Left renal cortex interstitium (tissue), 4 donors: ENCODE measurements around the gene YKT6. TPM values are rescaled to one million over a fixed set of nuclear protein-coding genes. Genes with fewer than 3 reads are reported as not detected.

Experiments
- DNase-seq, 4 donors: peaks; one replicate each; pipeline ENCODE4 v3.0.0-alpha.2; 2013; ENCODE audit warnings: low read depth in 4 of 4, low spot score in 2 of 4, missing footprints in 1 of 4
- polyA plus RNA-seq, 4 donors: library from polyadenylated mRNA; unstranded; fragments of 120-200 nt; gene quantifications; one replicate each; pipeline ENCODE4 v1.2.1, GENCODE V29; 2013; ENCODE audit not compliant: insufficient read length in 4 of 4

The YKT6 gene
- polyA plus RNA-seq, 4 donors = 74.4 to 82.3 (median 76.6) TPM

- DNase-seq = no peak
Observed at GRCh38 chr7:44228571-44229350, 28.0 kb downstream of the YKT6 start.

GRCh38 chr7:44229546-44230105 lies 28.8 kb downstream of the YKT6 start:
- no peak for DNase-seq

- DNase-seq = no peak
Observed at GRCh38 chr7:44230286-44230685, 29.5 kb downstream of the YKT6 start.

- DNase-seq = no peak
Observed at GRCh38 chr7:44231088-44231487, 30.3 kb downstream of the YKT6 start.

GRCh38 chr7:44232396-44232795 lies 31.6 kb downstream of the YKT6 start:
- DNase-seq = no peak

- DNase-seq = no peak
Observed at GRCh38 chr7:44232901-44233715, 32.3 kb downstream of the YKT6 start.

- DNase-seq = no peak
Observed at GRCh38 chr7:44235066-44235465, 34.3 kb downstream of the YKT6 start.

- DNase-seq = no peak
Observed at GRCh38 chr7:44235582-44236332, 35.0 kb downstream of the YKT6 start.

GRCh38 chr7:44236333-44236728 lies 35.6 kb downstream of the YKT6 start:
- no peak for DNase-seq

- no peak for DNase-seq
Observed at GRCh38 chr7:44237696-44238095, 36.9 kb downstream of the YKT6 start.

- no peak for DNase-seq
Observed at GRCh38 chr7:44238116-44238695, 37.4 kb downstream of the YKT6 start.

GRCh38 chr7:44239361-44239760 lies 38.6 kb downstream of the YKT6 start:
- DNase-seq = no peak

GRCh38 chr7:44240376-44240775 lies 39.6 kb downstream of the YKT6 start:
- no peak for DNase-seq

GRCh38 chr7:44240983-44241510 lies 40.3 kb downstream of the YKT6 start:
- peak in 3 of 4 donors; percentile 46 to 62 (median 58) for DNase-seq

- DNase-seq = no peak
Observed at GRCh38 chr7:44242091-44242490, 41.3 kb downstream of the YKT6 start.

GRCh38 chr7:44244282-44244681 lies 43.5 kb downstream of the YKT6 start:
- no peak for DNase-seq

- no peak for DNase-seq
Observed at GRCh38 chr7:44246396-44247113, 45.8 kb downstream of the YKT6 start.

- no peak for DNase-seq
Observed at GRCh38 chr7:44247868-44248651, 47.3 kb downstream of the YKT6 start.
